H1 (cell line): ENCODE results near the gene XK. TPM values are rescaled to one million over a fixed set of nuclear protein-coding genes. Genes with fewer than 3 reads are reported as not detected.

Source experiments
- polyA plus RNA-seq, 7 experiments: library from polyadenylated mRNA; depleted of rRNA in 3 of 7; stranded (reverse) in 5 of 7; unstranded in 2 of 7; fragments of >200 nt in 5 of 7; fragments of 200-250 nt in 2 of 7; gene quantifications; 1 replicate in 5 of 7; 2 replicates in 1 of 7; 4 replicates in 1 of 7; pipeline versions ENCODE4 v1.2.1 to v1.2.3, GENCODE V29; 2011 to 2013; ENCODE audit warnings: missing spikeins in 2 of 7, mixed read lengths in 2 of 7
- total RNA-seq: library from RNA; stranded (reverse); fragmentation: NEBNext Ultra II Directional; extraction: Animal tissue kit (Norgen Biotek cat#: 25700); gene quantifications from 2 replicates; pipeline ENCODE4 v1.2.1, GENCODE V29; 2021

XK gene
- total and polyA plus RNA-seq, 2 of the 8 experiments (the other 6 are each of a cell fraction or from before 2014, with no cell fraction given), result 0.76 to 0.84 TPM

Other genes with a start within 250 kb of the XK start
- 0.36 and 0.37 TPM in 2 replicates for gene LANCL3, start 114.1 kb upstream of the XK start, total RNA-seq
- gene LANCL3, start 114.1 kb upstream of the XK start, polyA plus RNA-seq (2011; rRNA removed), result 0.11 and 0.24 TPM in 2 replicates
- gene CYBB, start 94.3 kb downstream of the XK start, total RNA-seq, result 0.08 and 0.09 TPM in 2 replicates
- gene CYBB, start 94.3 kb downstream of the XK start, polyA plus RNA-seq (2011; rRNA removed), result 0.03 TPM in 1 of 2 replicates, not detected in the other
- gene DYNLT3, start 161.8 kb downstream of the XK start, total RNA-seq, result 3.5 and 3.7 TPM in 2 replicates
- 2.0 and 2.3 TPM in 2 replicates for gene DYNLT3, start 161.8 kb downstream of the XK start, polyA plus RNA-seq (2011; rRNA removed)